ENCODE data around the gene CHCHD6. TPM values are rescaled to one million over a fixed set of nuclear protein-coding genes. Genes with fewer than 3 reads are reported as not detected.

Gene CHCHD6
- total RNA-seq, 1 experiment from 2014 or later, result 36.3 TPM

DNA sequence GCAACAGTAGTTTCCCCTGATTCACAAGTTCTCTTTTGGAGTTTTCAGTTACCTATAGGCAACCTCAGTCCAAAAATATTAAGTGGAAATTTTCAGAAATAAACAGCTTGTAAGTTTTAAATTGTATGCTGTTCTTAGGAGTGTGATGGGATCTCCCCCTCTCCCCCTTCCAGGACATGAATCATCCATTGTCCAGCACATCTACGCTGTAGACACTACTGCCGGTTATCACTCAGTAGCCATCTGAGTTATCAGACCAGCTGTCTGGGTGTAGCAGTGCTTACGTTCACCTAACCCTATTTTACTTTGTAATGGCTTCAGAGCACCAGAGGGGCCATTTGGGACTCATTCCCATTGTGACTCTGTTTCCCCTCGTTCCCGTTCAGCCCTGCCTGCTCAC is 182.2 kb downstream of the CHCHD6 start:
- H3K4me3 ChIP-seq (replicated peaks in 1 of 2; ENCODE audit: low read depth in 1 of 2, low read length in 2 of 2), result no peak overlapping the region
- no peak overlapping the region for H3K9ac ChIP-seq (ENCODE audit: low read length)
- H3K4me1 ChIP-seq (ENCODE audit: control insufficient read depth in 1 of 2, insufficient read depth in 2 of 2, low read length in 2 of 2), result no peaks in the 10 kb centered on the region
- no peaks in the 10 kb centered on the region for H3K9me3 ChIP-seq (ENCODE audit: control insufficient read depth in 1 of 2, insufficient read depth in 1 of 2, low read depth in 1 of 2, low read length in 2 of 2)
- ChIA-PET CTCF (no interaction called here), POLR2A (no interaction called here), RAD21 (ENCODE audit: low non-redundant PET in 1 of 2, low total read pairs in 2 of 2, uncharacterized antibody in 2 of 2, unreplicated experiment in 2 of 2) (no interaction called here)
- BruUV-seq (replicated peaks), result no TSS peak
- H3K36me3 ChIP-seq (ENCODE audit: control insufficient read depth in 1 of 2, insufficient read depth in 2 of 2, low read length in 2 of 2), result no peaks in the 10 kb centered on the region
- no peak overlapping the region for H2AFZ ChIP-seq (ENCODE audit: low read depth, low read length, poor library complexity, severe bottlenecking)
- TF ChIP-seq JUND (IDR thresholded peaks at IDR 0.05) (no peak), FOSL1 (IDR thresholded peaks at IDR 0.05; ENCODE audit: low read depth) (no peak)
- TF ChIP-seq, protein P1, sequence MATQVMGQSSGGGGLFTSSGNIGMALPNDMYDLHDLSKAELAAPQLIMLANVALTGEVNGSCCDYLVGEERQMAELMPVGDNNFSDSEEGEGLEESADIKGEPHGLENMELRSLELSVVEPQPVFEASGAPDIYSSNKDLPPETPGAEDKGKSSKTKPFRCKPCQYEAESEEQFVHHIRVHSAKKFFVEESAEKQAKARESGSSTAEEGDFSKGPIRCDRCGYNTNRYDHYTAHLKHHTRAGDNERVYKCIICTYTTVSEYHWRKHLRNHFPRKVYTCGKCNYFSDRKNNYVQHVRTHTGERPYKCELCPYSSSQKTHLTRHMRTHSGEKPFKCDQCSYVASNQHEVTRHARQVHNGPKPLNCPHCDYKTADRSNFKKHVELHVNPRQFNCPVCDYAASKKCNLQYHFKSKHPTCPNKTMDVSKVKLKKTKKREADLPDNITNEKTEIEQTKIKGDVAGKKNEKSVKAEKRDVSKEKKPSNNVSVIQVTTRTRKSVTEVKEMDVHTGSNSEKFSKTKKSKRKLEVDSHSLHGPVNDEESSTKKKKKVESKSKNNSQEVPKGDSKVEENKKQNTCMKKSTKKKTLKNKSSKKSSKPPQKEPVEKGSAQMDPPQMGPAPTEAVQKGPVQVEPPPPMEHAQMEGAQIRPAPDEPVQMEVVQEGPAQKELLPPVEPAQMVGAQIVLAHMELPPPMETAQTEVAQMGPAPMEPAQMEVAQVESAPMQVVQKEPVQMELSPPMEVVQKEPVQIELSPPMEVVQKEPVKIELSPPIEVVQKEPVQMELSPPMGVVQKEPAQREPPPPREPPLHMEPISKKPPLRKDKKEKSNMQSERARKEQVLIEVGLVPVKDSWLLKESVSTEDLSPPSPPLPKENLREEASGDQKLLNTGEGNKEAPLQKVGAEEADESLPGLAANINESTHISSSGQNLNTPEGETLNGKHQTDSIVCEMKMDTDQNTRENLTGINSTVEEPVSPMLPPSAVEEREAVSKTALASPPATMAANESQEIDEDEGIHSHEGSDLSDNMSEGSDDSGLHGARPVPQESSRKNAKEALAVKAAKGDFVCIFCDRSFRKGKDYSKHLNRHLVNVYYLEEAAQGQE (IDR thresholded peaks at IDR 0.05; ENCODE audit: low read depth), result no peak
- intact Hi-C loops (cut with micrococcal nuclease), result no loop called here
- ATAC-seq (no peak), DNase-seq (ENCODE audit: low read depth, low spot score) (no peak)
- H3K4me2 ChIP-seq (ENCODE audit: low read length), result no peak overlapping the region
- H3K9me2 ChIP-seq (ENCODE audit: insufficient read depth), result no peaks in the 10 kb centered on the region
- H3K27me3 ChIP-seq (ENCODE audit: insufficient read depth, low read length), result no peaks in the 10 kb centered on the region
- H3K27ac ChIP-seq (ENCODE audit: low read depth, low read length), result no peak overlapping the region
- H4K20me1 ChIP-seq (ENCODE audit: insufficient read depth), result no peaks in the 10 kb centered on the region
- H3K79me2 ChIP-seq (ENCODE audit: insufficient read depth, low read length), result no peaks in the 10 kb centered on the region

DNA sequence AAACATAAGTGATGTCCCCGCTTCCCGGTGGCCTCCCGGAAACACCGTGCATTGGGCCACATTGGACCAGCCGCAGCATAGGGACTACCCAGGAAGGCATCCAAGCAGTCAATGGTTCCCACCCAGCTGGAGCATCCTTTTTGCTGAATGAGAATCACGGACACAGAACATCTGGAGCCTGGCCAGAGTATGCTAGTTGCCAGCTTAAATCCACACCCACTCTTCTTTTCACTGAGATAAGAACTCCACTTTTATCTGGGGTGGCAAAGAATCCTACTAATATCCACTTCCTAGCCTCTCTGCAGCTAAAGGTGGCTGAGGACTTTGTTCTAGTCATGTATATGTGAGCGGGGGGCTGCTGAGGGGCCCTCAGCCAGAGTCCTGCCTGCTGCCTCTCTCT is 183.6 kb downstream of the CHCHD6 start:
- no peak for DNase-seq (ENCODE audit: low read depth, low spot score)
- Histone ChIP-seq H3K4me3 (replicated peaks in 1 of 2; ENCODE audit: low read depth in 1 of 2, low read length in 2 of 2) (no peak overlapping the region), H3K27me3 (ENCODE audit: insufficient read depth, low read length) (no peaks in the 10 kb centered on the region), H3K4me1 (ENCODE audit: control insufficient read depth in 1 of 2, insufficient read depth in 2 of 2, low read length in 2 of 2) (0 out of 4 replicates have a peak, but pooled peaks cover 0 to 3% of the 10 kb centered on the region in 2 experiments), H3K9ac (ENCODE audit: low read length) (no peak overlapping the region), H3K79me2 (ENCODE audit: insufficient read depth, low read length) (no peaks in the 10 kb centered on the region), H4K20me1 (ENCODE audit: insufficient read depth) (no peaks in the 10 kb centered on the region), H3K36me3 (ENCODE audit: control insufficient read depth in 1 of 2, insufficient read depth in 2 of 2, low read length in 2 of 2) (no peaks in the 10 kb centered on the region), H3K4me2 (ENCODE audit: low read length) (no peak overlapping the region), H3K9me3 (ENCODE audit: control insufficient read depth in 1 of 2, insufficient read depth in 1 of 2, low read depth in 1 of 2, low read length in 2 of 2) (no peaks in the 10 kb centered on the region), H3K9me2 (ENCODE audit: insufficient read depth) (no peaks in the 10 kb centered on the region), H2AFZ (ENCODE audit: low read depth, low read length, poor library complexity, severe bottlenecking) (no peak overlapping the region), H3K27ac (ENCODE audit: low read depth, low read length) (no peak overlapping the region)
- CTCF ChIA-PET, result no interaction called here
- POLR2A ChIA-PET, result no interaction called here
- no TSS peak for BruUV-seq (replicated peaks)
- no peak for ATAC-seq
- RAD21 ChIA-PET (ENCODE audit: low non-redundant PET in 1 of 2, low total read pairs in 2 of 2, uncharacterized antibody in 2 of 2, unreplicated experiment in 2 of 2), result no interaction called here
- intact Hi-C loops (cut with micrococcal nuclease), result no loop called here
- TF ChIP-seq CBX3 (IDR thresholded peaks at IDR 0.05; ENCODE audit: low read depth), result no peak
- no peak for TF ChIP-seq EGR1 (IDR thresholded peaks at IDR 0.05; ENCODE audit: low read depth)
- TF ChIP-seq JUND (IDR thresholded peaks at IDR 0.05), result no peak
- TF ChIP-seq, protein P2, sequence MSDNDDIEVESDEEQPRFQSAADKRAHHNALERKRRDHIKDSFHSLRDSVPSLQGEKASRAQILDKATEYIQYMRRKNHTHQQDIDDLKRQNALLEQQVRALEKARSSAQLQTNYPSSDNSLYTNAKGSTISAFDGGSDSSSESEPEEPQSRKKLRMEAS (IDR thresholded peaks at IDR 0.05), result no peak
- TF ChIP-seq RAD21 (IDR thresholded peaks at IDR 0.05; ENCODE audit: low read depth), result no peak
- TF ChIP-seq ZFX (IDR thresholded peaks at IDR 0.05), result no peak
- no peak for TF ChIP-seq FOSL1 (IDR thresholded peaks at IDR 0.05; ENCODE audit: low read depth)
- TF ChIP-seq CEBPB (IDR thresholded peaks at IDR 0.05; ENCODE audit: low read depth), result no peak
- no peak for TF ChIP-seq POLR2A (IDR thresholded peaks at IDR 0.05; ENCODE audit: borderline replicate concordance, extremely low read depth, insufficient read depth, insufficient read length)
- no peak for TF ChIP-seq POLR2AphosphoS5 (IDR thresholded peaks at IDR 0.05; ENCODE audit: low read depth, low read length)
- no peak for TF ChIP-seq SIN3A (IDR thresholded peaks at IDR 0.05; ENCODE audit: low read depth)
- no peak for TF ChIP-seq TCF7L2 (IDR thresholded peaks at IDR 0.05; ENCODE audit: borderline replicate concordance, extremely low read depth, insufficient read depth, insufficient read length)
- TF ChIP-seq, protein P3, sequence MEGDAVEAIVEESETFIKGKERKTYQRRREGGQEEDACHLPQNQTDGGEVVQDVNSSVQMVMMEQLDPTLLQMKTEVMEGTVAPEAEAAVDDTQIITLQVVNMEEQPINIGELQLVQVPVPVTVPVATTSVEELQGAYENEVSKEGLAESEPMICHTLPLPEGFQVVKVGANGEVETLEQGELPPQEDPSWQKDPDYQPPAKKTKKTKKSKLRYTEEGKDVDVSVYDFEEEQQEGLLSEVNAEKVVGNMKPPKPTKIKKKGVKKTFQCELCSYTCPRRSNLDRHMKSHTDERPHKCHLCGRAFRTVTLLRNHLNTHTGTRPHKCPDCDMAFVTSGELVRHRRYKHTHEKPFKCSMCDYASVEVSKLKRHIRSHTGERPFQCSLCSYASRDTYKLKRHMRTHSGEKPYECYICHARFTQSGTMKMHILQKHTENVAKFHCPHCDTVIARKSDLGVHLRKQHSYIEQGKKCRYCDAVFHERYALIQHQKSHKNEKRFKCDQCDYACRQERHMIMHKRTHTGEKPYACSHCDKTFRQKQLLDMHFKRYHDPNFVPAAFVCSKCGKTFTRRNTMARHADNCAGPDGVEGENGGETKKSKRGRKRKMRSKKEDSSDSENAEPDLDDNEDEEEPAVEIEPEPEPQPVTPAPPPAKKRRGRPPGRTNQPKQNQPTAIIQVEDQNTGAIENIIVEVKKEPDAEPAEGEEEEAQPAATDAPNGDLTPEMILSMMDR (IDR thresholded peaks at IDR 0.05 in 2 of 3, conservative IDR thresholded peaks at IDR 0.05 in 1 of 3; ENCODE audit: borderline replicate concordance in 1 of 3, insufficient read depth in 1 of 3, low read depth in 2 of 3, low read length in 2 of 3), result no peak
- TF ChIP-seq EZH2 (IDR thresholded peaks at IDR 0.05), result no peak

Data from HCT116 (cell line).